HFFc6 (cell line): ENCODE measurements around the gene RUBCNL. TPM values are rescaled to one million over a fixed set of nuclear protein-coding genes. Genes with fewer than 3 reads are reported as not detected.

Experiments used
- DNase-seq: peaks from one replicate; pipeline ENCODE4 v3.0.0-alpha.2; 2018
- H3K27ac Mint-ChIP-seq: 2 replicates; pipeline ENCODE4 v1.8.0; 2020; ENCODE audit warnings: mild to moderate bottlenecking, mixed read lengths
- H3K27me3 Mint-ChIP-seq: 2 replicates; pipeline ENCODE4 v1.8.0; 2021; ENCODE audit warnings: mild to moderate bottlenecking, moderate library complexity, mixed read lengths; ENCODE audit not compliant: insufficient read depth
- H3K36me3 Mint-ChIP-seq: 2 replicates; pipeline ENCODE4 v1.8.0; 2021; ENCODE audit warnings: low read depth, mixed read lengths
- H3K4me1 Mint-ChIP-seq: 2 replicates; pipeline ENCODE4 v1.8.0; 2020; ENCODE audit warnings: low read depth, mixed read lengths
- H3K4me3 Mint-ChIP-seq: 2 replicates; pipeline ENCODE4 v1.8.0; 2020; ENCODE audit warnings: mild to moderate bottlenecking, moderate library complexity, mixed read lengths
- H3K9me3 Mint-ChIP-seq: 2 replicates; pipeline ENCODE4 v1.8.0; 2020; ENCODE audit warnings: mild to moderate bottlenecking, mixed read lengths
- CTCF ChIP-seq: fragments of 200-600 bp; sonication (generic); IDR thresholded peaks from 2 replicates; pipeline ENCODE4 v1.5.0; 2021; ENCODE audit warnings: antibody characterized with exemption, mild to moderate bottlenecking
- total RNA-seq, 6 experiments: library from RNA; stranded (reverse); fragmentation: NEBNext Ultra II Directional; extraction: Animal tissue kit (Norgen Biotek cat#: 25700); gene quantifications; 2 replicates in 1 of 6; 3 replicates in 5 of 6; pipeline ENCODE4 v1.2.3, GENCODE V29; 2021

The RUBCNL gene
- total RNA-seq, 6 experiments from 2014 or later, result not detected

- Mint-ChIP-seq H3K9me3 (peaks cover 2% of the 10 kb centered on the region; the same call in 1 of the 2 replicates), H3K4me1 (no peaks in the 10 kb centered on the region), H3K27me3 (peaks cover 30% of the 10 kb centered on the region), H3K27ac (no peak overlapping the region), H3K36me3 (no peaks in the 10 kb centered on the region), H3K4me3 (no peak overlapping the region)
- no peak for TF ChIP-seq CTCF
- DNase-seq, result no peak
These were observed 54.3 kb downstream of the RUBCNL start for GRCh38 chr13:46332772-46333171.

DNA sequence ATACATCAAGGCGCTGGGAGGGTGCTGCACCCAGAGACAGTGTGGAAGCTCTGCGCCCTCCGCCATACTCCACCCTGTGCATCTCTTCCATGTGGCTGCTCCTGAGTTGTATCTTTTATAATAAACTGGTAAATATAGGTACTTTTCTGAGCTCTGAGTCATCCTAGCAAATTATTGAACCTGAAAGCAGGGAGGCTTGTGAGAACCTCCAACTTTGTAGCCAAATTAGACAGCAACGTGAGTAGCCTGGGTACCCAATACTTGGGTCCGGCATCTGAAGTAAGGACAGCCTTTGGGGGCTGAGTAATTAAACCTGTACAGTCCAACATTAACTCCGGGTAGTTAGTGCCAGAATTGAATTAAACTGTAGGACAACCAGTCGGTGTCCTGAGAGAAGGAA lies 57.4 kb downstream of the RUBCNL start:
- Mint-ChIP-seq H3K36me3 (no peaks in the 10 kb centered on the region), H3K9me3 (no peaks in the 10 kb centered on the region; the same call in 1 of the 2 replicates), H3K4me1 (no peaks in the 10 kb centered on the region), H3K27ac (no peak overlapping the region), H3K27me3 (peaks cover 23% of the 10 kb centered on the region; the same call in 1 of the 2 replicates), H3K4me3 (no peak overlapping the region)
- TF ChIP-seq CTCF, result no peak
- no peak for DNase-seq

DNA sequence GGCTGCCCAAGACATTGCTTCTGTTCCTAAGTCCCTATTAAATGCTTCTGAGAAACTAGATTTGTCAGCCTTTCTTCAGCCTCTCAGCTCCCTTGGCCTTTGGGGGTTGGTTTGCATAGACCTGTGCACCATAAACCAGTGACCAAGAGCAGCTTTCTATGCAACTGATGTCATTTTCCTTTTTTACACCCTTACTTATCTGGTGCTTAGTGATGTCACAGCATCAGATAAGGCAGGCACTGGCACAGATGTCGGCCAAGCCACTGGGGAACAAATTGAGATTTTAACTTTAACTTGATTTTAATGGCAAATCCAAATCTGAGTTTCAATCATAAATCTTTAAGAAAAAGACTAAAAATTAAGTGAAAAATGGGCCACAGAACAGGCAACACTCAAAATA lies 59.8 kb downstream of the RUBCNL start:
- no peaks in the 10 kb centered on the region; the same call in 1 of the 2 replicates for H3K9me3 Mint-ChIP-seq
- H3K4me3 Mint-ChIP-seq, result no peak overlapping the region
- H3K27me3 Mint-ChIP-seq, result peaks cover 19% of the 10 kb centered on the region; the same call in 1 of the 2 replicates
- H3K36me3 Mint-ChIP-seq, result no peaks in the 10 kb centered on the region
- no peak for DNase-seq
- H3K4me1 Mint-ChIP-seq, result no peaks in the 10 kb centered on the region
- no peak for TF ChIP-seq CTCF
- H3K27ac Mint-ChIP-seq, result no peak overlapping the region

- no peak for TF ChIP-seq CTCF
- H3K9me3 Mint-ChIP-seq, result no peaks in the 10 kb centered on the region
- peaks cover 9% of the 10 kb centered on the region; the same call in 1 of the 2 replicates for H3K27me3 Mint-ChIP-seq
- no peak overlapping the region for H3K4me3 Mint-ChIP-seq
- no peak overlapping the region for H3K27ac Mint-ChIP-seq
- no peaks in the 10 kb centered on the region for H3K4me1 Mint-ChIP-seq
- DNase-seq, result no peak
- no peaks in the 10 kb centered on the region for H3K36me3 Mint-ChIP-seq
These were observed 62.1 kb downstream of the RUBCNL start for GRCh38 chr13:46324976-46325375.

DNA sequence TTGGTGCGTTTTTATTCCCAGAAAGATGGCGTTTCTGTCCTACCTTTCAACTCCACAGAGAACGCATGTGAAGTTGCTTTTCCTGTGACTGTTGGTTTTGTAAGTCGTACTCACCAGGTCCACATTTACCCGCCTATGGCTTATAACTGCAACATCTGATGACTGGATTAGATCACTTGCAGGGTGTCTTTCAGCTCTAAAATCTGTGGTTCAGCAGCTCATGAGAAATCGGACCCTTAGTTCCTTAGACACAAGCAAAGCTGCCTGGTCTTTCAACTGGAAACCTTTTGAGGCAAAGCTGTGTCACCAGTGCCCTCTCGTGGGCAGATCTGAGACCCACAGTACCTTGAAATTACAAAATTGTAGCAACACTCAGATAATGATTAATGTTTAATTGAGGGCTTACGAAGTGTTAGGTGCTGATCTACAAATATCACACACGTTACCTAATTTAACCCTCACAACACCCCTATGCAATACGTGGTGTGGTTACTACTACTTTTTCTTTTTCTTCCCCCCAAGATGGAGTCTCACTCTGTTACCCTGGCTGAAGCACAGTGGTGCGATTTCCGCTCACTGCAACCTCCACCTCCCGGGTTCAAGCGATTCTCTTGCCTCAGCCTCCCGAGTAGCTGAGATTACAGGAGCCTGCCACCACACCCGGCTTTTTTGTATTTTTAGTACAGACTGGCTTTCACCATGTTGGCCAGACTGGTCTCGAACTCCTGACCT lies 65.4 kb downstream of the RUBCNL start:
- H3K4me1 Mint-ChIP-seq, result no peaks in the 10 kb centered on the region
- H3K27me3 Mint-ChIP-seq, result no peaks in the 10 kb centered on the region; the same call in 1 of the 2 replicates

More for the DNA sequence above, 65.4 kb downstream of the RUBCNL start:
- TF ChIP-seq CTCF, result peak; percentile 82
- no peak overlapping the region for H3K4me3 Mint-ChIP-seq
- peak; percentile 41 for DNase-seq
- H3K9me3 Mint-ChIP-seq, result no peaks in the 10 kb centered on the region
- no peak overlapping the region for H3K27ac Mint-ChIP-seq
- no peaks in the 10 kb centered on the region for H3K36me3 Mint-ChIP-seq
